ENCODE measurements around the gene FOXA3. TPM values are rescaled to one million over a fixed set of nuclear protein-coding genes. Genes with fewer than 3 reads are reported as not detected.

Gene FOXA3
- total and polyA plus RNA-seq, 2 of the 4 experiments (the other 2 are of a cell fraction): not detected

DNA sequence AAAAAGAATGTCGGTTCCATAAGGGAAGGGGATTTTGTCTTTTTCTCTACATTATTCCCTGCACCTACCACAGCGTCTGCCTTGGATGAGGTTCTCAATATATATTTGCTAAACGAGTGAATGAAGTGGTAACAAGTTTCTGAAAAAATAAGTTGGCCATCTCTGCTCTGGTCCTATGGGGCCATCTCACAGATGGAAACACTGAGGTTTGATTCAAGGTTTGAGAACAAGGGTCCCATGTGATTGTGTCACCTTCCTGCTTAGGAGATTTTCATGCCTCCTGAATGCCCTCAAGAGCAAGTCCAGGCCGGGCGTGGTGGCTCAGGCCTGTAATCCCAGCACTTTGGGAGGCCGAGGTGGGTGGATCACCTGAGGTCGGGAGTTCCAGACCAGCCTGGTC is 35.1 kb downstream of the FOXA3 start:
- in situ Hi-C loops (cut with MboI; ENCODE audit: low sequenced_read_pairs): no loop called here
- no peak overlapping the region for H2AFZ ChIP-seq (replicated peaks; ENCODE audit: low read length, poor library complexity)
- no CpG with 5 or more reads among the region's 7 CpGs for WGBS, 2 experiments (ENCODE audit: extremely low coverage in 2 of 2, insufficient read length in 1 of 2)

More for the DNA sequence above, 35.1 kb downstream of the FOXA3 start:
- Histone ChIP-seq H3K9me1 (ENCODE audit: insufficient read depth, low read length) (peaks cover 7% of the 10 kb centered on the region; the same call in 1 of the 2 replicates), H3K4me3 (ENCODE audit: insufficient read depth, low read depth, low read length) (no peak overlapping the region), H3K56ac (ENCODE audit: extremely low read depth, insufficient read depth, low read length) (no peak overlapping the region), H3K23ac (ENCODE audit: low read depth, low read length) (no peak overlapping the region), H2AK9ac (replicated peaks; ENCODE audit: low read depth, low read length, poor library complexity) (no peak overlapping the region), H3K9me3 (ENCODE audit: control insufficient read depth, insufficient read depth, low read length) (no peaks in the 10 kb centered on the region), H3K14ac (replicated peaks; ENCODE audit: low read depth, low read length) (no peak overlapping the region), H3K27ac (ENCODE audit: insufficient read depth, low read length) (no peak overlapping the region), H4K20me1 (ENCODE audit: insufficient read depth, low read length) (0 out of 2 replicates have a peak, but pooled peaks cover 9% of the 10 kb centered on the region), H4K8ac (ENCODE audit: low read depth in 2 of 2, low read length in 2 of 2) (no peak overlapping the region), H4K91ac (ENCODE audit: insufficient read depth, low read depth, low read length) (no peak overlapping the region), H3K4me1 (ENCODE audit: control insufficient read depth, insufficient read depth, low read length) (0 out of 2 replicates have a peak, but pooled peaks cover 4% of the 10 kb centered on the region), H3K36me3 (ENCODE audit: control insufficient read depth, insufficient read depth, low read length) (peaks cover 32% of the 10 kb centered on the region), H3K4me2 (ENCODE audit: low read depth, low read length) (no peak overlapping the region), H3K9ac (ENCODE audit: low read depth, low read length) (no peak overlapping the region), H3K18ac (ENCODE audit: low read depth, low read length) (no peak overlapping the region), H2AK5ac (ENCODE audit: low read depth, low read length) (no peak overlapping the region), H3K27me3 (ENCODE audit: control insufficient read depth, insufficient read depth, low read length) (no peaks in the 10 kb centered on the region), H2BK5ac (ENCODE audit: low read depth, low read length, poor library complexity, severe bottlenecking) (no peak overlapping the region), H2BK15ac (ENCODE audit: low read depth, low read length) (no peak overlapping the region), H2BK20ac (ENCODE audit: low read depth, low read length) (no peak overlapping the region), H3K79me1 (ENCODE audit: low read depth in 1 of 2, low read length in 2 of 2) (peaks cover 13 to 21% of the 10 kb centered on the region in 2 experiments), H3K4ac (ENCODE audit: low read depth, low read length) (no peak overlapping the region), H4K5ac (ENCODE audit: low read depth, low read length) (no peak overlapping the region), H2BK120ac (ENCODE audit: low read depth, low read length) (no peak overlapping the region)
- DNase-seq (no peak), ATAC-seq (ENCODE audit: low read depth) (no peak)
- ChIA-PET POLR2A (ENCODE audit: unreplicated experiment) (no interaction called here), CTCF (no interaction called here)
- dilution Hi-C loops (cut with HindIII; ENCODE audit: low sequenced_read_pairs, unreplicated experiment) (no loop called here), intact Hi-C loops (cut with micrococcal nuclease) (no loop called here)
- BruUV-seq (replicated peaks): no TSS peak
- TF ChIP-seq BHLHE40 (IDR thresholded peaks at IDR 0.05; ENCODE audit: low read depth, low read length): no peak
- no peak for TF ChIP-seq MAZ (IDR thresholded peaks at IDR 0.05; ENCODE audit: borderline replicate concordance, low read depth, low read length)
- no peak for TF ChIP-seq MAFK (IDR thresholded peaks at IDR 0.05; ENCODE audit: low read depth, low read length)
- TF ChIP-seq, protein P1, sequence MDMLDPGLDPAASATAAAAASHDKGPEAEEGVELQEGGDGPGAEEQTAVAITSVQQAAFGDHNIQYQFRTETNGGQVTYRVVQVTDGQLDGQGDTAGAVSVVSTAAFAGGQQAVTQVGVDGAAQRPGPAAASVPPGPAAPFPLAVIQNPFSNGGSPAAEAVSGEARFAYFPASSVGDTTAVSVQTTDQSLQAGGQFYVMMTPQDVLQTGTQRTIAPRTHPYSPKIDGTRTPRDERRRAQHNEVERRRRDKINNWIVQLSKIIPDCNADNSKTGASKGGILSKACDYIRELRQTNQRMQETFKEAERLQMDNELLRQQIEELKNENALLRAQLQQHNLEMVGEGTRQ (IDR thresholded peaks at IDR 0.05; ENCODE audit: low read depth, low read length): no peak
- no peak for TF ChIP-seq NFE2L2 (IDR thresholded peaks at IDR 0.05; ENCODE audit: low read depth, low read length)
- no peak for TF ChIP-seq CEBPB (IDR thresholded peaks at IDR 0.05; ENCODE audit: low read depth, low read length)
- TF ChIP-seq, protein P2, sequence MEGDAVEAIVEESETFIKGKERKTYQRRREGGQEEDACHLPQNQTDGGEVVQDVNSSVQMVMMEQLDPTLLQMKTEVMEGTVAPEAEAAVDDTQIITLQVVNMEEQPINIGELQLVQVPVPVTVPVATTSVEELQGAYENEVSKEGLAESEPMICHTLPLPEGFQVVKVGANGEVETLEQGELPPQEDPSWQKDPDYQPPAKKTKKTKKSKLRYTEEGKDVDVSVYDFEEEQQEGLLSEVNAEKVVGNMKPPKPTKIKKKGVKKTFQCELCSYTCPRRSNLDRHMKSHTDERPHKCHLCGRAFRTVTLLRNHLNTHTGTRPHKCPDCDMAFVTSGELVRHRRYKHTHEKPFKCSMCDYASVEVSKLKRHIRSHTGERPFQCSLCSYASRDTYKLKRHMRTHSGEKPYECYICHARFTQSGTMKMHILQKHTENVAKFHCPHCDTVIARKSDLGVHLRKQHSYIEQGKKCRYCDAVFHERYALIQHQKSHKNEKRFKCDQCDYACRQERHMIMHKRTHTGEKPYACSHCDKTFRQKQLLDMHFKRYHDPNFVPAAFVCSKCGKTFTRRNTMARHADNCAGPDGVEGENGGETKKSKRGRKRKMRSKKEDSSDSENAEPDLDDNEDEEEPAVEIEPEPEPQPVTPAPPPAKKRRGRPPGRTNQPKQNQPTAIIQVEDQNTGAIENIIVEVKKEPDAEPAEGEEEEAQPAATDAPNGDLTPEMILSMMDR (conservative IDR thresholded peaks at IDR 0.05; ENCODE audit: low read depth, low read length): no peak
- no peak for TF ChIP-seq POLR2A (IDR thresholded peaks at IDR 0.05; ENCODE audit: low read depth, low read length)
- TF ChIP-seq SMC3 (IDR thresholded peaks at IDR 0.05; ENCODE audit: low read depth, low read length): no peak
- TF ChIP-seq, protein P3, sequence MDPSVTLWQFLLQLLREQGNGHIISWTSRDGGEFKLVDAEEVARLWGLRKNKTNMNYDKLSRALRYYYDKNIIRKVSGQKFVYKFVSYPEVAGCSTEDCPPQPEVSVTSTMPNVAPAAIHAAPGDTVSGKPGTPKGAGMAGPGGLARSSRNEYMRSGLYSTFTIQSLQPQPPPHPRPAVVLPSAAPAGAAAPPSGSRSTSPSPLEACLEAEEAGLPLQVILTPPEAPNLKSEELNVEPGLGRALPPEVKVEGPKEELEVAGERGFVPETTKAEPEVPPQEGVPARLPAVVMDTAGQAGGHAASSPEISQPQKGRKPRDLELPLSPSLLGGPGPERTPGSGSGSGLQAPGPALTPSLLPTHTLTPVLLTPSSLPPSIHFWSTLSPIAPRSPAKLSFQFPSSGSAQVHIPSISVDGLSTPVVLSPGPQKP (IDR thresholded peaks at IDR 0.05; ENCODE audit: borderline replicate concordance, low read depth, low read length): no peak

Measured in IMR-90 (cell line).